ENCODE data around the gene SLC5A3.
A peak's percentile ranks its signal among the peaks of the same experiment; 100 is the strongest.

- TF ChIP-seq, protein P1, sequence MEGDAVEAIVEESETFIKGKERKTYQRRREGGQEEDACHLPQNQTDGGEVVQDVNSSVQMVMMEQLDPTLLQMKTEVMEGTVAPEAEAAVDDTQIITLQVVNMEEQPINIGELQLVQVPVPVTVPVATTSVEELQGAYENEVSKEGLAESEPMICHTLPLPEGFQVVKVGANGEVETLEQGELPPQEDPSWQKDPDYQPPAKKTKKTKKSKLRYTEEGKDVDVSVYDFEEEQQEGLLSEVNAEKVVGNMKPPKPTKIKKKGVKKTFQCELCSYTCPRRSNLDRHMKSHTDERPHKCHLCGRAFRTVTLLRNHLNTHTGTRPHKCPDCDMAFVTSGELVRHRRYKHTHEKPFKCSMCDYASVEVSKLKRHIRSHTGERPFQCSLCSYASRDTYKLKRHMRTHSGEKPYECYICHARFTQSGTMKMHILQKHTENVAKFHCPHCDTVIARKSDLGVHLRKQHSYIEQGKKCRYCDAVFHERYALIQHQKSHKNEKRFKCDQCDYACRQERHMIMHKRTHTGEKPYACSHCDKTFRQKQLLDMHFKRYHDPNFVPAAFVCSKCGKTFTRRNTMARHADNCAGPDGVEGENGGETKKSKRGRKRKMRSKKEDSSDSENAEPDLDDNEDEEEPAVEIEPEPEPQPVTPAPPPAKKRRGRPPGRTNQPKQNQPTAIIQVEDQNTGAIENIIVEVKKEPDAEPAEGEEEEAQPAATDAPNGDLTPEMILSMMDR (IDR thresholded peaks at IDR 0.05), result peak in 4 of 6 experiments; percentile 6 to 34 (median 26)
- no peak for TF ChIP-seq POLR2A (IDR thresholded peaks at IDR 0.05)
These were observed 18.2 kb downstream of the SLC5A3 start for GRCh38 chr21:34091607-34092006.
